GM20000 (cell line): ENCODE results near the gene PCNA.
A peak's percentile ranks its signal among the peaks of the same experiment; 100 is the strongest.
"Not testable (repeated sequence)": the region's sequence is repeated elsewhere in the genome, so short reads cannot be mapped to it uniquely, and the experiment has no call there.

Experiments used
- DNase-seq: peaks from one replicate; pipeline ENCODE4 v3.0.0; 2012; ENCODE audit warnings: low spot score
- CTCF ChIP-seq: IDR thresholded peaks from 2 replicates; pipeline ENCODE4 v1.5.1; 2012; ENCODE audit warnings: mild to moderate bottlenecking, control low read depth; ENCODE audit errors: extremely low read depth, missing control alignments

Gene PCNA

GRCh38 chr20:5080384-5080877 is 39.3 kb downstream of the PCNA start:
- TF ChIP-seq CTCF: no peak
- no peak for DNase-seq

GRCh38 chr20:5078399-5078958 is 41.3 kb downstream of the PCNA start:
- no peak for TF ChIP-seq CTCF
- DNase-seq: peak; percentile 84

- DNase-seq: no peak
- TF ChIP-seq CTCF: no peak
Measured at GRCh38 chr20:5077761-5078387, 41.9 kb downstream of the PCNA start.

GRCh38 chr20:5076913-5077312 is 42.8 kb downstream of the PCNA start:
- not testable (repeated sequence) for DNase-seq

GRCh38 chr20:5074232-5074674 is 45.5 kb downstream of the PCNA start:
- peak; percentile 45 for DNase-seq
- no peak for TF ChIP-seq CTCF

- DNase-seq: no peak
- TF ChIP-seq CTCF: no peak
Measured at GRCh38 chr20:5073660-5074231, 46.0 kb downstream of the PCNA start.

GRCh38 chr20:5072756-5073659 is 46.8 kb downstream of the PCNA start:
- DNase-seq: no peak
- TF ChIP-seq CTCF: no peak

- not testable (repeated sequence) for DNase-seq
Measured at GRCh38 chr20:5071942-5072341, 47.8 kb downstream of the PCNA start.
